ENCODE results near the gene POLR2J2. TPM values are rescaled to one million over a fixed set of nuclear protein-coding genes. Genes with fewer than 3 reads are reported as not detected.
"Not testable (repeated sequence)": the region's sequence is repeated elsewhere in the genome, so short reads cannot be mapped to it uniquely, and the experiment has no call there.

POLR2J2 gene
- total RNA-seq, 1 donor, result 8.2 TPM

- DNase-seq (ENCODE audit: low read depth); H3K4me3 ChIP-seq (ENCODE audit: low read depth, low read length): not testable (repeated sequence)
These were observed 4.1 kb upstream of the POLR2J2 start for GRCh38 chr7:102675545-102675944.

- not testable (repeated sequence) for H3K4me3 ChIP-seq (ENCODE audit: low read depth, low read length); DNase-seq (ENCODE audit: low read depth)
These were observed 2.1 kb upstream of the POLR2J2 start for GRCh38 chr7:102673447-102674067.

- H3K4me3 ChIP-seq (ENCODE audit: low read depth, low read length); DNase-seq (ENCODE audit: low read depth): not testable (repeated sequence)
These were observed 469 bp upstream of the POLR2J2 start for GRCh38 chr7:102671956-102672307.

- not testable (repeated sequence) for H3K4me3 ChIP-seq (ENCODE audit: low read depth, low read length); DNase-seq (ENCODE audit: low read depth)
These were observed 3.9 kb downstream of the POLR2J2 start for GRCh38 chr7:102667523-102667922.

GRCh38 chr7:102666850-102667249 is 4.6 kb downstream of the POLR2J2 start:
- H3K4me3 ChIP-seq (ENCODE audit: low read depth, low read length); DNase-seq (ENCODE audit: low read depth): not testable (repeated sequence)

GRCh38 chr7:102664765-102665164 is 6.7 kb downstream of the POLR2J2 start:
- DNase-seq (ENCODE audit: low read depth); H3K4me3 ChIP-seq (ENCODE audit: low read depth, low read length): not testable (repeated sequence)

- DNase-seq (ENCODE audit: low read depth); H3K4me3 ChIP-seq (ENCODE audit: low read depth, low read length): not testable (repeated sequence)
These were observed 21.5 kb downstream of the POLR2J2 start, which contains the start of gene SPDYE2B for GRCh38 chr7:102649924-102650323. SPDYE2B (plus strand) TSS chr7:102650319; CDS start chr7:102652349, 2,030 bp downstream.

GRCh38 chr7:102647813-102648212 is 23.6 kb downstream of the POLR2J2 start:
- H3K4me3 ChIP-seq (ENCODE audit: low read depth, low read length); DNase-seq (ENCODE audit: low read depth): not testable (repeated sequence)

- H3K4me3 ChIP-seq (ENCODE audit: low read depth, low read length); DNase-seq (ENCODE audit: low read depth): not testable (repeated sequence)
These were observed 28.1 kb downstream of the POLR2J2 start for GRCh38 chr7:102643404-102643803.

GRCh38 chr7:102642691-102643090 is 28.8 kb downstream of the POLR2J2 start, which contains the start of gene UPK3BL1:
UPK3BL1 (minus strand) TSS chr7:102642791; CDS start chr7:102642741, 50 bp downstream.
- H3K4me3 ChIP-seq (ENCODE audit: low read depth, low read length); DNase-seq (ENCODE audit: low read depth): not testable (repeated sequence)

- not testable (repeated sequence) for H3K4me3 ChIP-seq (ENCODE audit: low read depth, low read length); DNase-seq (ENCODE audit: low read depth)
These were observed 32.6 kb downstream of the POLR2J2 start for GRCh38 chr7:102638848-102639247.

GRCh38 chr7:102636956-102637355 is 34.5 kb downstream of the POLR2J2 start:
- not testable (repeated sequence) for H3K4me3 ChIP-seq (ENCODE audit: low read depth, low read length); DNase-seq (ENCODE audit: low read depth)

- not testable (repeated sequence) for DNase-seq (ENCODE audit: low read depth); H3K4me3 ChIP-seq (ENCODE audit: low read depth, low read length)
These were observed 36.1 kb downstream of the POLR2J2 start for GRCh38 chr7:102635354-102635753.

GRCh38 chr7:102634299-102634698 is 37.2 kb downstream of the POLR2J2 start:
- not testable (repeated sequence) for DNase-seq (ENCODE audit: low read depth); H3K4me3 ChIP-seq (ENCODE audit: low read depth, low read length)

GRCh38 chr7:102630622-102631021 is 40.8 kb downstream of the POLR2J2 start:
- DNase-seq (ENCODE audit: low read depth); H3K4me3 ChIP-seq (ENCODE audit: low read depth, low read length): not testable (repeated sequence)

- DNase-seq (ENCODE audit: low read depth); H3K4me3 ChIP-seq (ENCODE audit: low read depth, low read length): not testable (repeated sequence)
These were observed 44.1 kb downstream of the POLR2J2 start for GRCh38 chr7:102627271-102627904.

- not testable (repeated sequence) for H3K4me3 ChIP-seq (ENCODE audit: low read depth, low read length); DNase-seq (ENCODE audit: low read depth)
These were observed 53.3 kb downstream of the POLR2J2 start for GRCh38 chr7:102618122-102618521.

GRCh38 chr7:102616507-102617125 is 54.8 kb downstream of the POLR2J2 start, which contains the start of gene RASA4:
RASA4 (minus strand) TSS chr7:102616756; CDS start chr7:102616689, 67 bp downstream.
- peak; percentile 0 for DNase-seq (ENCODE audit: low read depth)
- H3K4me3 ChIP-seq (ENCODE audit: low read depth, low read length), result peak within 1 kb of the TSS; percentile 48
